HG02759 (cell line): ENCODE measurements around the gene DIP2A.
"Not testable (repeated sequence)": the region's sequence is repeated elsewhere in the genome, so short reads cannot be mapped to it uniquely, and the experiment has no call there.

Source experiments
- ATAC-seq: cut with Tn5 transposase; IDR thresholded peaks from one replicate; pipeline ENCODE4 v1.9.1; 2021; ENCODE audit warnings: mild to moderate bottlenecking, moderate library complexity; ENCODE audit not compliant: unreplicated experiment

Gene DIP2A

GRCh38 chr21:46554431-46555224 lies 95.9 kb downstream of the DIP2A start:
- no peak for ATAC-seq

GRCh38 chr21:46555225-46555617 lies 96.5 kb downstream of the DIP2A start:
- ATAC-seq, result no peak

GRCh38 chr21:46555678-46556077 lies 97.0 kb downstream of the DIP2A start:
- ATAC-seq, result no peak

- no peak for ATAC-seq
Observed at GRCh38 chr21:46556802-46557201, 98.1 kb downstream of the DIP2A start.

GRCh38 chr21:46557469-46557868 lies 98.8 kb downstream of the DIP2A start:
- ATAC-seq, result no peak

GRCh38 chr21:46557919-46558392 lies 99.3 kb downstream of the DIP2A start:
- no peak for ATAC-seq

GRCh38 chr21:46559291-46559983 lies 100.7 kb downstream of the DIP2A start:
- ATAC-seq, result peak; percentile 52

- ATAC-seq, result no peak
Observed at GRCh38 chr21:46560568-46561444, 102.1 kb downstream of the DIP2A start.

- no peak for ATAC-seq
Observed at GRCh38 chr21:46561445-46562090, 102.9 kb downstream of the DIP2A start.

- ATAC-seq, result no peak
Observed at GRCh38 chr21:46562472-46562871, 103.8 kb downstream of the DIP2A start.

- ATAC-seq, result no peak
Observed at GRCh38 chr21:46562964-46563607, 104.4 kb downstream of the DIP2A start.

GRCh38 chr21:46564391-46564790 lies 105.7 kb downstream of the DIP2A start:
- ATAC-seq, result no peak

- ATAC-seq, result no peak
Observed at GRCh38 chr21:46567348-46567747, 108.7 kb downstream of the DIP2A start.

GRCh38 chr21:46568562-46568961 lies 109.9 kb downstream of the DIP2A start:
- no peak for ATAC-seq

GRCh38 chr21:46569081-46569480 lies 110.4 kb downstream of the DIP2A start:
- no peak for ATAC-seq

GRCh38 chr21:46570119-46570518 lies 111.4 kb downstream of the DIP2A start:
- no peak for ATAC-seq

- ATAC-seq, result no peak
Observed at GRCh38 chr21:46570631-46571030, 111.9 kb downstream of the DIP2A start.

GRCh38 chr21:46572850-46573249 lies 114.2 kb downstream of the DIP2A start:
- no peak for ATAC-seq

GRCh38 chr21:46577786-46578185 lies 119.1 kb downstream of the DIP2A start:
- not testable (repeated sequence) for ATAC-seq

GRCh38 chr21:46579394-46579793 lies 120.7 kb downstream of the DIP2A start:
- not testable (repeated sequence) for ATAC-seq
